ENCODE measurements around the gene SENP8.

SENP8 gene

DNA sequence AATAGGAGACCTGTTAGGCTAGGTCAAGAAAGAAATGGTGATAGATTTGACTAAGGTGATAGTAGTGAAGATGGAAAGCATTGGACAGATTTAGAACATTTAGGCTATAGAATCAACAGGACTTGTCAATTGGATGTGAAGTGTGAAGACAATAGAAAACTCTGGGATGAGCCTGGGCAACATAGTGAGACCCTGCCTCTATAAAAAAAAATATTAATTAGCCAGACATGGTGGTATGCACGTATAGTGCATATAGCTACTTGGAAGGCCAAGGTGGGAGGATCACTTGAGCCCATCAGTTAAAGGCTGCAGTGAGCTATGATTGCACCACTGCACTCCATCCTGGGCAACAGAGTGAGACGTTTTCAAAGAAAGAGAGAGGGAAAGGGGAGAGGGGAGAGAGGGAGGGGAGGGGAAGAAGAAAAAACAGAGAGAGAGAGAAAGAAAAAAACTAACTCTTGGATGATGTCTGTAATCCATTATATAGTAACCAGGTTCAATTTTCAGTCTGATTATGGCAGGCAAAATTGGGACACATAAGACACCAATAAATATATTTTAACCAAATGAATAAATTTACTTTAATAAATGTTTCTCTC lies 9.6 kb downstream of the SENP8 start:
- TF ChIP-seq FOXP2 (optimal IDR thresholded peaks at IDR 0.05; ENCODE audit: borderline replicate concordance, extremely low read depth, extremely low read length, insufficient read depth): no peak
- no peak for TF ChIP-seq REST (IDR thresholded peaks at IDR 0.05; ENCODE audit: insufficient read depth in 1 of 2, low read depth in 2 of 2, low read length in 2 of 2)
- no peak for TF ChIP-seq POLR2AphosphoS5 (IDR thresholded peaks at IDR 0.05; ENCODE audit: low read depth, low read length)
- TF ChIP-seq SIN3A (IDR thresholded peaks at IDR 0.05; ENCODE audit: borderline replicate concordance, insufficient read depth, low read length): no peak
- no peak for TF ChIP-seq TAF1 (IDR thresholded peaks at IDR 0.05; ENCODE audit: borderline replicate concordance, insufficient read depth, low read length)

DNA sequence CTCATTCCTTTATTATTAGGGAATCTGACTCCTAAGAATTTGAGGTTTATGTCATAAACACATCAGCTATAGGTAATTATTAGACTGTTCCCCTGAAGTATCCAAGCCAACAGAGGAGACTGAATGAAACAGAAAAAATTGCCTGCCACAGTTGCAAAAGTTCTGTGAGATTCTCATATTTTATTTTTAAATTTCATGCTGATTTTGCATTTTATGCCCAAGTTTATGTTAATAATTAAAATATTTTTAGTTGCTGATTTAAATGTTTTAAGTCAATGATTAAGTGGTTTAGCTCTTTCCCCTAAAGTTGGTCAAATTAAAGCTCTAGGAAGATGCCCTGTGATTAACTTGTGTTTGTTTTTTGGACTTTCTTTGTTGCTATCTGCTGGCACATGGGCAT lies 10.2 kb downstream of the SENP8 start:
- TF ChIP-seq TAF1 (IDR thresholded peaks at IDR 0.05; ENCODE audit: borderline replicate concordance, insufficient read depth, low read length) (no peak), FOXP2 (optimal IDR thresholded peaks at IDR 0.05; ENCODE audit: borderline replicate concordance, extremely low read depth, extremely low read length, insufficient read depth) (no peak), REST (IDR thresholded peaks at IDR 0.05; ENCODE audit: insufficient read depth in 1 of 2, low read depth in 2 of 2, low read length in 2 of 2) (no peak), POLR2AphosphoS5 (IDR thresholded peaks at IDR 0.05; ENCODE audit: low read depth, low read length) (no peak), SIN3A (IDR thresholded peaks at IDR 0.05; ENCODE audit: borderline replicate concordance, insufficient read depth, low read length) (no peak)

DNA sequence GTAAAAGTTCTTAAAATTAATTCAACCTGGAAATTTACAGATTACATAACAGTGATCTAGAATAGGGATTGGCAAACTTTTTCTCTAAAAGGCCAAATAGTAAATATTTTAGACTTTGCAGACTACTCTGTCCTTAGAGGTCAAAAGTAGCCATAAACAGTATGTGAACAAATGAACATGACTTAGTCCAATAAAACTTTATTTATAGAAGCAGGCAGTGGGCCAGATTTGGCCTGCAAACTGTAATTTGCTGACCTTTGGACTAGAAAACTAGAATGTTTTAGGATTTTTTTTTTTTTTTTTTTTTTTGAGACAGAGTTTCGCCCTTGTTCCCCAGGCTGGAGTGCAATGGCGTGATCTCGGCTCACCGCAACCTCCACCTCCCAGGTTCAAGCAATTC lies 12.1 kb downstream of the SENP8 start:
- TF ChIP-seq POLR2AphosphoS5 (IDR thresholded peaks at IDR 0.05; ENCODE audit: low read depth, low read length) (no peak), REST (IDR thresholded peaks at IDR 0.05; ENCODE audit: insufficient read depth in 1 of 2, low read depth in 2 of 2, low read length in 2 of 2) (no peak), FOXP2 (optimal IDR thresholded peaks at IDR 0.05; ENCODE audit: borderline replicate concordance, extremely low read depth, extremely low read length, insufficient read depth) (no peak), TAF1 (IDR thresholded peaks at IDR 0.05; ENCODE audit: borderline replicate concordance, insufficient read depth, low read length) (no peak), SIN3A (IDR thresholded peaks at IDR 0.05; ENCODE audit: borderline replicate concordance, insufficient read depth, low read length) (no peak)

DNA sequence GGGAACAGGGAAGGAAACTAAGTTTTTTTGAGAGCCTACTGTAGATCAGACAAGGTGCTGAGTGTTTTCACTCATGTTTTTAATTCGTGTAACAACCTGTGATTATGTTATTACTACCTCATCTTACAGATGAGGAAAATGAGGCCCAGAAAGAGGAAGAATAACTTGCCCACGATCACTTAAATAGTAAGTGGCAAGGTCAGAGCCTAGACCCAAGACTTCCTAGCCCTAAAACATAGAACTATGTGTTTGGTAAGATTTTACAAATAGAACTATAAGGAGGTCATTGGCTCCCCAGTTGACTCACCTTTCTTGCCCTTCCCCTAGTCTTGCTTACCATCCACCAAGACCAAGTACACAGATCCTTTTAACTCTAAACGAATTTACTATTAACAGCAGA lies 13.7 kb downstream of the SENP8 start:
- TF ChIP-seq FOXP2 (optimal IDR thresholded peaks at IDR 0.05; ENCODE audit: borderline replicate concordance, extremely low read depth, extremely low read length, insufficient read depth) (no peak), REST (IDR thresholded peaks at IDR 0.05; ENCODE audit: insufficient read depth in 1 of 2, low read depth in 2 of 2, low read length in 2 of 2) (no peak), POLR2AphosphoS5 (IDR thresholded peaks at IDR 0.05; ENCODE audit: low read depth, low read length) (no peak), TAF1 (IDR thresholded peaks at IDR 0.05; ENCODE audit: borderline replicate concordance, insufficient read depth, low read length) (no peak), SIN3A (IDR thresholded peaks at IDR 0.05; ENCODE audit: borderline replicate concordance, insufficient read depth, low read length) (no peak)

Measured in PFSK-1 (cell line).